ENCODE measurements around the gene GNAT1. TPM values are rescaled to one million over a fixed set of nuclear protein-coding genes. Genes with fewer than 3 reads are reported as not detected.

Gene GNAT1
- total and polyA plus RNA-seq, 2 of the 13 experiments (the other 11 are each of a cell fraction or from before 2014, with no cell fraction given) = 0.15 TPM; not detected in 1

DNA sequence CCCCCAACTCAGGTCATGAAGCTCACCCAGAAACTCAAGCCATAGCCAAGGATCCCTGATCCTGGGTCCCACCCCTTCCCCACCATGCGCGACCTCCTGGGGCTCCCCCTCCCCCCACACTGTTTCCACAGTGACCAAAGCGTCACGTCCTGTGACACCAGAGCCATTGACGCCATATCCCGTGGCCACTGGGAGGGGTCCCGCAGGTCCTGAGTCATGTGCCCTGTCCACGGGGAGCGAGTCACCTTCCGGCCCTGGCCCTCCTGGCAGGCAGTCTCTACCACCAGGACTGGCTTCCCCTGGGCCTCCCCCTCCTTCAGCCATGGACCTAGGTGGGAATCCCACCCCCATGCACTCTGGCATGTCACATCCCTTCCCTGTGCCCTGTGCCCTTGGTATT lies 20.7 kb upstream of the GNAT1 start (continued):
- TF ChIP-seq, protein P1, sequence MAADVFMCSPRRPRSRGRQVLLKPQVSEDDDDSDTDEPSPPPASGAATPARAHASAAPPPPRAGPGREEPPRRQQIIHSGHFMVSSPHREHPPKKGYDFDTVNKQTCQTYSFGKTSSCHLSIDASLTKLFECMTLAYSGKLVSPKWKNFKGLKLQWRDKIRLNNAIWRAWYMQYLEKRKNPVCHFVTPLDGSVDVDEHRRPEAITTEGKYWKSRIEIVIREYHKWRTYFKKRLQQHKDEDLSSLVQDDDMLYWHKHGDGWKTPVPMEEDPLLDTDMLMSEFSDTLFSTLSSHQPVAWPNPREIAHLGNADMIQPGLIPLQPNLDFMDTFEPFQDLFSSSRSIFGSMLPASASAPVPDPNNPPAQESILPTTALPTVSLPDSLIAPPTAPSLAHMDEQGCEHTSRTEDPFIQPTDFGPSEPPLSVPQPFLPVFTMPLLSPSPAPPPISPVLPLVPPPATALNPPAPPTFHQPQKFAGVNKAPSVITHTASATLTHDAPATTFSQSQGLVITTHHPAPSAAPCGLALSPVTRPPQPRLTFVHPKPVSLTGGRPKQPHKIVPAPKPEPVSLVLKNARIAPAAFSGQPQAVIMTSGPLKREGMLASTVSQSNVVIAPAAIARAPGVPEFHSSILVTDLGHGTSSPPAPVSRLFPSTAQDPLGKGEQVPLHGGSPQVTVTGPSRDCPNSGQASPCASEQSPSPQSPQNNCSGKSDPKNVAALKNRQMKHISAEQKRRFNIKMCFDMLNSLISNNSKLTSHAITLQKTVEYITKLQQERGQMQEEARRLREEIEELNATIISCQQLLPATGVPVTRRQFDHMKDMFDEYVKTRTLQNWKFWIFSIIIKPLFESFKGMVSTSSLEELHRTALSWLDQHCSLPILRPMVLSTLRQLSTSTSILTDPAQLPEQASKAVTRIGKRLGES (CRISPR knock-in tag; IDR thresholded peaks at IDR 0.05; ENCODE audit: borderline replicate concordance) = no peak
- TF ChIP-seq PCBP1 (IDR thresholded peaks at IDR 0.05; ENCODE audit: borderline replicate concordance, low read depth, low read length) (no peak), RBM39 (IDR thresholded peaks at IDR 0.05; ENCODE audit: low read depth, low read length, poor library complexity, severe bottlenecking) (no peak), KLF15 (CRISPR knock-in tag; IDR thresholded peaks at IDR 0.05; ENCODE audit: borderline replicate concordance) (no peak)

DNA sequence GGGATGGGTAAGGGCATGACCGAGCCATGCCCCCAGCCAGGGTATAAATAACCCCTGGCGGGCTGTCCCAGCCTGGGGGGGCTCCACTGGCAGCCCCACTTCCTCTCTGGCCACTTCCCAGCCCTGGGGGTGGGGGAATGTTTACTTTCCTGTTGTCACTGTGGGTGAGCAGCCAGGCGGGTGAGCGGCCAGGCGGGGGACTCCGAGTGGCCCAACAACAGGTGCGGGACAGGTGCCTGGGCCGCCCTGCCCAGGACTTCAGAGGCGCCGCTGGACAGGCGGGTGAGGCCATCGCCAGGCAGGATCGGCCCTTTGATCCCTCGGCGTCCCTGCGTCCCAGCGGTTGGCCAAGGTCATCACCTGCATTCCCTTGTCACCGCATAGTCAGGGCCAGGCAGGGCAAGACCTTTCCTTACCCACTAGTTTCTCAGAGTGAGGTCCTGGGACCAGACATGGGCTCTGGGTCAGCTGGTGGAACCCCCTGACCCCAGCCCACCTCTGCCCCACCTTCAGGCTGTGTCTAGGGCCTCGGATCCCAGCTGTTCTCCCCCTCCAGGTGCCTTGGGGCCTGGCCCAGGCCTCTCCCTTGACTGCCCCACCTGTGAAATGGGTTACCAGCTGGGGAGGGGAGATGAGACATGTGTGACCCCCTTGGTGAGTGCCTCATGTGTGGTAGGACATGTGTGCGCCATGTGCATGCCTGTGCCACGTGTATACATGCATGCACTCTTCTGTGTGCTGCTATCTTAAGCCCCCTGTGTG lies 19.7 kb upstream of the GNAT1 start:
- POLR2A ChIA-PET = interaction anchor here (0.9 to 3.5 kb wide), 13 partner anchors 8 to 64 kb away, joined by 3 to 23 read pairs (median 4); partner anchors contain the start of gene GNAI2
- TF ChIP-seq ZNF326 (CRISPR knock-in tag; IDR thresholded peaks at IDR 0.05; ENCODE audit: borderline replicate concordance) (0 out of 2 replicates have a peak, but pooled peaks have one; percentile 51), PHF5A (CRISPR knock-in tag; IDR thresholded peaks at IDR 0.05; ENCODE audit: low read depth, unreplicated experiment) (peak; percentile 93), ZNF160 (CRISPR knock-in tag; IDR thresholded peaks at IDR 0.05) (no peak; the same call in 1 of the 2 replicates), ZNF251 (CRISPR knock-in tag; IDR thresholded peaks at IDR 0.05) (no peak), ZNF660 (CRISPR knock-in tag; IDR thresholded peaks at IDR 0.05; ENCODE audit: borderline replicate concordance, low read depth) (no peak), ZNF317 (CRISPR knock-in tag; IDR thresholded peaks at IDR 0.05) (peak; percentile 84), TGIF2 (CRISPR knock-in tag; IDR thresholded peaks at IDR 0.05) (0 out of 2 replicates have a peak, but pooled peaks have one; percentile 59), RCOR2 (CRISPR knock-in tag; IDR thresholded peaks at IDR 0.05) (peak; percentile 97), ZFP62 (CRISPR knock-in tag; IDR thresholded peaks at IDR 0.05) (no peak), ZMAT3 (CRISPR knock-in tag; conservative IDR thresholded peaks at IDR 0.05) (peak; percentile 95), ATRX (CRISPR knock-in tag; IDR thresholded peaks at IDR 0.05; ENCODE audit: borderline replicate concordance) (no peak), ZNF703 (CRISPR knock-in tag; IDR thresholded peaks at IDR 0.05; ENCODE audit: borderline replicate concordance) (peak; percentile 92)
- TF ChIP-seq, protein P2, sequence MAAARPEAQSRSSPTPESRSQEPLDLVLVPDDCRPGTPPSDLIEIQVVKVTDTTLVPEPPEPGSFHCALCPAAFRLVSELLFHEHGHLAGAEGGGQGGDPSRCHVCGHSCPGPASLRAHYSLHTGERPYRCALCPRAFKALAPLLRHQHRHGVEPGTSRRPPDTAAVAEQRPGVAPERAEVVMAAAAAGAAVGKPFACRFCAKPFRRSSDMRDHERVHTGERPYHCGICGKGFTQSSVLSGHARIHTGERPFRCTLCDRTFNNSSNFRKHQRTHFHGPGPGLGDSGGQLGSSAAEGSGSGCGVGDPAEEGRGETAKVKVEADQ (CRISPR knock-in tag; IDR thresholded peaks at IDR 0.05; ENCODE audit: borderline replicate concordance) = peak; percentile 88; the same call in 1 of the 2 replicates

More for the DNA sequence above, 19.7 kb upstream of the GNAT1 start:
- BruUV-seq (replicated peaks) = no TSS peak
- in situ Hi-C loops (cut with HindIII; ENCODE audit: extremely low pct_ligation_motif_present, low pct_unique_long_range_greater_than_20kb) (no loop called here), intact Hi-C loops (cut with micrococcal nuclease; ENCODE audit: unreplicated experiment) (loop anchor here (5.0 kb wide), 1 partner anchor 49 kb away; no protein-coding TSS in a partner anchor)
- Histone ChIP-seq H3K27me3 (ENCODE audit: control insufficient read depth in 1 of 2, insufficient read depth in 2 of 2, low read length in 2 of 2) (no peaks in the 10 kb centered on the region), H3K4me2 (ENCODE audit: low read depth, low read length) (peak overlapping the region; percentile 44), H3K9ac (ENCODE audit: insufficient read depth, low read depth, low read length) (peak overlapping the region; percentile 46; the same call in 1 of the 2 replicates), H3K4me3 (replicated peaks in 1 of 3; ENCODE audit: insufficient read depth in 1 of 3, low read depth in 2 of 3, low read length in 3 of 3) (peak overlapping the region in 2 of 3 experiments; percentile 7 to 35; a peak in 1 of 6 replicates), H2AFZ (ENCODE audit: low read length) (no peak overlapping the region), H3K4me1 (ENCODE audit: insufficient read depth, low read length) (peaks cover 68% of the 10 kb centered on the region), H3K36me3 (replicated peaks in 1 of 2; ENCODE audit: control insufficient read depth in 1 of 2, insufficient read depth in 2 of 2, low read length in 2 of 2) (peaks cover 13 to 23% of the 10 kb centered on the region in 2 experiments; a peak in 4 of 5 replicates), H3K79me2 (ENCODE audit: insufficient read depth, low read length) (no peaks in the 10 kb centered on the region), H3K9me3 (ENCODE audit: low read length) (no peaks in the 10 kb centered on the region), H4K20me1 (ENCODE audit: insufficient read depth, low read length) (no peaks in the 10 kb centered on the region), H3K27ac (ENCODE audit: extremely low read length, insufficient read depth, low read length) (peak overlapping the region; percentile 72)
- ATAC-seq = peak; percentile 80
- 56% methylated on average over 2 of the region's 21 CpGs for WGBS (ENCODE audit: low lambda C conversion rate)
- DNase-seq (ENCODE audit: low spot score) = peak; percentile 94
- FAIRE-seq = peak; percentile 93
- CTCF ChIA-PET (ENCODE audit: low intra/inter-chr PET ratio, low total read pairs) = no interaction called here

Measured in HepG2 (cell line).